Small intestine (tissue), 7 donors: ENCODE data around the gene POLR3H. TPM values are rescaled to one million over a fixed set of nuclear protein-coding genes. Genes with fewer than 3 reads are reported as not detected.

Experiments
- DNase-seq, 2 donors: peaks; one replicate each; pipeline versions ENCODE4 v3.0.0 to v3.0.0-alpha.2; 2013
- FAIRE-seq: peaks from 2 replicates; lab custom pipeline; 2012; peaks lifted over from hg19 to GRCh38; lab: Jason Lieb, UNC
- H3K27ac ChIP-seq, 3 donors: one replicate each; pipeline ENCODE4 v1.5.1; 2013; ENCODE audit warnings: low read length in 2 of 3, mild to moderate bottlenecking in 2 of 3, control low read depth in 1 of 3, inconsistent platforms in 1 of 3, low read depth in 1 of 3, moderate library complexity in 1 of 3
- H3K27me3 ChIP-seq, 3 donors: one replicate each; pipeline ENCODE4 v1.6.1; 2013; ENCODE audit warnings: low read length in 3 of 3, inconsistent platforms in 1 of 3; ENCODE audit not compliant: control insufficient read depth in 3 of 3, insufficient read depth in 3 of 3
- H3K36me3 ChIP-seq, 3 donors: one replicate each; pipeline ENCODE4 v1.6.1; 2013; ENCODE audit warnings: low read length in 3 of 3, inconsistent platforms in 1 of 3, low read depth in 1 of 3, mild to moderate bottlenecking in 1 of 3, moderate library complexity in 1 of 3; ENCODE audit not compliant: control insufficient read depth in 3 of 3, insufficient read depth in 2 of 3
- H3K4me1 ChIP-seq, 3 donors: one replicate each; pipeline ENCODE4 v1.6.1; 2013; ENCODE audit warnings: low read length in 2 of 3, inconsistent platforms in 1 of 3, low read depth in 1 of 3, mild to moderate bottlenecking in 1 of 3, moderate library complexity in 1 of 3; ENCODE audit not compliant: control insufficient read depth in 3 of 3, insufficient read depth in 2 of 3
- H3K4me3 ChIP-seq, 3 donors: one replicate each; pipeline ENCODE4 v1.5.1; 2013; ENCODE audit warnings: low read length in 3 of 3, control low read depth in 1 of 3, inconsistent platforms in 1 of 3, low read depth in 1 of 3, mild to moderate bottlenecking in 1 of 3, moderate library complexity in 1 of 3
- H3K9me3 ChIP-seq, 2 donors: one replicate each; pipeline ENCODE4 v1.6.1; 2013; ENCODE audit warnings: low read depth in 1 of 2, low read length in 1 of 2; ENCODE audit not compliant: control insufficient read depth in 2 of 2, insufficient read depth in 1 of 2
- WGBS, 3 donors: extraction: QIAGEN DNeasy Blood & Tissue Kit; methylation state at CpG; one replicate each; pipeline ENCODE4 v1.1.7; 2013; 5-methylcytosine and 5-hydroxymethylcytosine counted together
- polyA plus RNA-seq, 4 donors: library from polyadenylated mRNA; stranded (reverse) in 3 of 4; unstranded in 1 of 4; fragments of 200-250 nt in 3 of 4; fragments of 120-200 nt in 1 of 4; gene quantifications; one replicate each; pipeline versions ENCODE4 v1.2.1 to v1.2.3, GENCODE V29; 2013
- donor health status: healthy with polysubstance abuse.
- donor health status: control.
- donor health status: control.
- donor health status: Bipolar disorder and iron deficiency.
- donor health status: healthy.

The POLR3H gene
- polyA plus RNA-seq, 4 donors = 2.7 to 18.2 (median 9.5) TPM

- WGBS, 3 donors = 84 to 85% (median 85%) methylated on average over 18 of the region's 18 CpGs
- peaks cover 22 to 83% (median 24%) of the 10 kb centered on the region in 3 donors for H3K36me3 ChIP-seq
- DNase-seq (no peak), FAIRE-seq (no peak)
- no peak overlapping the region for H3K27ac ChIP-seq
- no peaks in the 10 kb centered on the region for H3K9me3 ChIP-seq
- H3K27me3 ChIP-seq = no peaks in the 10 kb centered on the region
- H3K4me3 ChIP-seq = no peak overlapping the region
- H3K4me1 ChIP-seq = peaks cover 0 to 4% (median 0%) of the 10 kb centered on the region in 3 donors
Observed at GRCh38 chr22:41530890-41531714, 13.2 kb downstream of the POLR3H start.

DNA sequence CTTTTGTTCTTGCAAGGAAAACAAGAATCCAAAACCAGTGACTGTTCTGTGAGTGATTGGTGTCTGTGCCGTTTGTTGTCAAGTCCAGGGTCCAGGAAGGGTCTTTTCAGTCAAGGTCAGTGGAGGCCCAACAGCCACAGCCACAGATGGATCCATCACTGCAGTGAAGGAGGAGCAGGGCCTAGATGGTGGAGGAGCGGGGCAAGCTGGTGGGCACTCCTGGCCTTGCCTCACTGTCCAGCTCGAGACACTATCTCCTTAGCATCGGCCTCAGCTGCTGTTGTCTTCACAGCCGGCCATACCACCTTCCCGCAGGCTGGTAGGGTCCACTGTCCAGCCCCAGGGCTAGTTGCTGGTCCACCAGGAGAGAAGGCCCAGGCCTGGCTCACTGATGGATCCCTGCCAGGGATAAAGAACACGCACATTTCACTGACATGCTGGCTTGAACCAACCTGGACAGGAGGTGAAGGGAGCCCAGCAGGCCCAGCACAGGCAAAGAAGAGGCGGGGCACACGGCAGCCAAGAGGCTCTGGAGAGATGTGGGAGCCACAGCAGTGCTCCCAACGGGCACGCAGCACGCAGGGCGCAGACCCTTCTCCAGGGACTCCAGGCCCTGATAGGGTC lies 15.2 kb downstream of the POLR3H start:
- Histone ChIP-seq H3K9me3 (no peaks in the 10 kb centered on the region), H3K27ac (no peak overlapping the region), H3K4me3 (no peak overlapping the region), H3K4me1 (peaks cover 0 to 12% (median 0%) of the 10 kb centered on the region in 3 donors), H3K27me3 (no peaks in the 10 kb centered on the region), H3K36me3 (peaks cover 29 to 97% (median 43%) of the 10 kb centered on the region in 3 donors)
- WGBS, 3 donors = 72 to 82% (median 80%) methylated on average over 13 of the region's 13 CpGs
- FAIRE-seq = no peak
- no peak for DNase-seq

- Histone ChIP-seq H3K4me3 (no peak overlapping the region), H3K9me3 (no peaks in the 10 kb centered on the region), H3K27ac (no peak overlapping the region), H3K36me3 (peaks cover 29 to 97% (median 47%) of the 10 kb centered on the region in 3 donors), H3K4me1 (peaks cover 0 to 12% (median 0%) of the 10 kb centered on the region in 3 donors), H3K27me3 (no peaks in the 10 kb centered on the region)
- no peak for DNase-seq
- FAIRE-seq = no peak
- 75 to 81% (median 78%) methylated on average over 16 of the region's 16 CpGs for WGBS, 3 donors
Observed at GRCh38 chr22:41528132-41528766, 16.0 kb downstream of the POLR3H start.

GRCh38 chr22:41526830-41527799 lies 17.2 kb downstream of the POLR3H start:
- FAIRE-seq = no peak
- 74 to 79% (median 79%) methylated on average over 28 to 32 of the region's 32 CpGs for WGBS, 3 donors
- H3K9me3 ChIP-seq = no peaks in the 10 kb centered on the region
- H3K36me3 ChIP-seq = peaks cover 33 to 97% (median 49%) of the 10 kb centered on the region in 3 donors
- DNase-seq = peak; percentile 36 to 46
- no peak overlapping the region for H3K4me3 ChIP-seq
- no peaks in the 10 kb centered on the region for H3K27me3 ChIP-seq
- peak overlapping the region in 1 of 3 donors; percentile 67 for H3K27ac ChIP-seq
- H3K4me1 ChIP-seq = peaks cover 0 to 8% (median 0%) of the 10 kb centered on the region in 3 donors

DNA sequence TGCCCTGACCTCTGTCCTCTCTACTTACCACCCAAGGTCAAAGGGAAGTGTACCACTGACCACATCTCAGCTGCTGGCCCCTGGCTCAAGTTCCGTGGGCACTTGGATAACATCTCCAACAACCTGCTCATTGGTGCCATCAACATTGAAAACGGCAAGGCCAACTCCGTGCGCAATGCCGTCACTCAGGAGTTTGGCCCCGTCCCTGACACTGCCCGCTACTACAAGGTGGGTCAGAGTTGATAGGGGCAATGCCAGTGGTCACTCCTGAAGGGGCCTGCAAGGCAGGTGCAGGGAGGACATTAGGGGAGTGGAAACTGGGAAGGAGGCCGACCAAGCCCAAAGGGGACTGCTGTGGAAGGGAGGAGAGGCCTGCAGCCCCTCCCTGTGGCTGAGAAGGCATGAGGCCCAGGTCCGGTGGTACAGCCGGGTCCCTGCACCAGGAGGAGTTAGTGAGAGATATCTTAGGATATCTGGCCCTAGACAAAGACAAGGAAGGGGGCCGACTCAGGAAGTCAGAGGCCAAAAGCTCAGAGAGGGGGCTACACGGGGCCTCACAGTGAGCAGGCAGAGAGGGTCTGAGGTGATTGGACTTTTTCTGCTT lies 17.9 kb downstream of the POLR3H start:
- Histone ChIP-seq H3K36me3 (peaks cover 33 to 95% (median 47%) of the 10 kb centered on the region in 3 donors), H3K9me3 (no peaks in the 10 kb centered on the region), H3K27me3 (no peaks in the 10 kb centered on the region), H3K4me1 (peaks cover 0 to 8% (median 0%) of the 10 kb centered on the region in 3 donors), H3K27ac (peak overlapping the region in 1 of 3 donors; percentile 67), H3K4me3 (no peak overlapping the region)
- 74 to 78% (median 75%) methylated on average over 12 of the region's 12 CpGs for WGBS, 3 donors
- FAIRE-seq = no peak
- no peak for DNase-seq

DNA sequence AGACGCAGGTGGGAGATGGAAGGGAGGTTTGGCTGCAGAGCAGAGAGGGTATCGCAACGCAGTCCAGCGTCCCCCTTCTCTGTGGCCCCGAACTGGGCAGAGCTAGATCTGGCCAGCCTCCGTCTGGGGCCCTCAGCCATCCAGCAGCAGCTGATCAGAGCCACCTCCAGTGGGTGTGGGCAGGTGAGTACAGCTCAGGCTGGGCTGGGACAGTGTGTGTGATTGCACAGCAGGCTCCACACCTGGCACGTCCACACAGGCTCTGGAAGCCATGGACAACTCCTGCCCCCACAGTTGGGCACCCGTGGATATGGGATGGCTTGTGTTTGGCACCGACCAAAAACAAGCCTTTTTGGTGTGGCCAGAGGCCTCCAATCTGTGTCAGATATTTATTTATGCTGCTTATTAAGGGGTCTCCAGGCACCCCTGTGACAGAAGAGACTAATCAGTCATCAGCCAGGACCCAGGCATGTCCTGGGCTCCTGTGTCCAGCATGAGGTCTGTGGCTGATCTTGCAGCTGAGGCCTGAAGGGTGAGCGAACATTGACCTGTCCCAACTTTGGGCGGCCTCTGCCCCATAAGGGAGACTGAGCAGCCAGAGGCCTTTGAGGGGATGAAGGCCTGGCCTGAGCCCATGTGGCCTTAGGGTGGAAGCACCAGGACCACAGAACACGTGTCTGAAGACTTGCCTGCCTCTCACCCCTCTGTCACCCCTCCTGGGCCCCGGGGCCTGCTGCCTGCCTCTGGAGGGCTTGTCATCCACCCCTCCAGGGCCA lies 18.6 kb downstream of the POLR3H start:
- Histone ChIP-seq H3K36me3 (peaks cover 28 to 94% (median 47%) of the 10 kb centered on the region in 3 donors), H3K9me3 (no peaks in the 10 kb centered on the region), H3K27me3 (no peaks in the 10 kb centered on the region), H3K4me1 (peaks cover 0 to 8% (median 0%) of the 10 kb centered on the region in 3 donors), H3K27ac (peak overlapping the region in 1 of 3 donors; percentile 67), H3K4me3 (no peak overlapping the region)
- no peak for FAIRE-seq
- no peak for DNase-seq
- 82 to 87% (median 83%) methylated on average over 13 of the region's 13 CpGs for WGBS, 3 donors
